Suprapubic skin (tissue), 4 donors: ENCODE measurements around the gene OLFM3. TPM values are rescaled to one million over a fixed set of nuclear protein-coding genes. Genes with fewer than 3 reads are reported as not detected.

Experiments used
- DNase-seq, 2 donors: peaks; one replicate each; pipeline ENCODE4 v3.0.0-alpha.2; 2019; ENCODE audit warnings: low spot score in 2 of 2
- H3K27ac ChIP-seq: fragments of 200-600 bp; sonication (generic); one replicate; pipeline ENCODE4 v1.5.1; 2019
- H3K27me3 ChIP-seq: fragments of 200-600 bp; sonication (generic); one replicate; pipeline ENCODE4 v1.5.1; 2019
- H3K36me3 ChIP-seq: fragments of 200-600 bp; sonication (generic); one replicate; pipeline ENCODE4 v1.5.1; 2019
- H3K4me1 ChIP-seq: fragments of 200-600 bp; sonication (generic); one replicate; pipeline ENCODE4 v1.5.1; 2019
- H3K4me3 ChIP-seq: fragments of 200-600 bp; sonication (generic); one replicate; pipeline ENCODE4 v1.5.1; 2019; ENCODE audit warnings: mild to moderate bottlenecking
- H3K9me3 ChIP-seq: fragments of 200-600 bp; sonication (generic); one replicate; pipeline ENCODE4 v1.5.1; 2019
- CTCF ChIP-seq, 2 donors: fragments of 200-600 bp in 1 of 2; fragments of 450-650 bp in 1 of 2; sonication (generic) in 1 of 2; IDR thresholded peaks; one replicate each; pipeline ENCODE4 v1.5.1; 2016 to 2019; ENCODE audit warnings: antibody characterized with exemption in 2 of 2, mild to moderate bottlenecking in 1 of 2, moderate library complexity in 1 of 2
- EP300 ChIP-seq: sonication (generic); formaldehyde crosslinking; IDR thresholded peaks from one replicate; pipeline ENCODE4 v1.6.1; 2017; ENCODE audit warnings: antibody characterized with exemption
- POLR2A ChIP-seq, 2 donors: fragments of 450-650 bp; IDR thresholded peaks; one replicate each; pipeline ENCODE4 v1.6.1; 2017; ENCODE audit warnings: antibody characterized with exemption in 2 of 2, mild to moderate bottlenecking in 2 of 2, moderate library complexity in 2 of 2
- POLR2AphosphoS5 ChIP-seq, 3 donors: sonication (generic); formaldehyde crosslinking; IDR thresholded peaks; one replicate each; pipeline ENCODE4 v1.6.1; 2017; ENCODE audit warnings: antibody characterized with exemption in 3 of 3
- WGBS: methylation state at CpG from one replicate; pipeline ENCODE4 v1.1.5; 2018; 5-methylcytosine and 5-hydroxymethylcytosine counted together
- total RNA-seq, 4 donors: library from RNA; depleted of rRNA; stranded (reverse); fragments of >200 nt; gene quantifications; one replicate each; pipeline ENCODE4 v1.1.0, GENCODE V29; 2016

The OLFM3 gene
- total RNA-seq, 4 donors from 2014 or later: not detected

DNA sequence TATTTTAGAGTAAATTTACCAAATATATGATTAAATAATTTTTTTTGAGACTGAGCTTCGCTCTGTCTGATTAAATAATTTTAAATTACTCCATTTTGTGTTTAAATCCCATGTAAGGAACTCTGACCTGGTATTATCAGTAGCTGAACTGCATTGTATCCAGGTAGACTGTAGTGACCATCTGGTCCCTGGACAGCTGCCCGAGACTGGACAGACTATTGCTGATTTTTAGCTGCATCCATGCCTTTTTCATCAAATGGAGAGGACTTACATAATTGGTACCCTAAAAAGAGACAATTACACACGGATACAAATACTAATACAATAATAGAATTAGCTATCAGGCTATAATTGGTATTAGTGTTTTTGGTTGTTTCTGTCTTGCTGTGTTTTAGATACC is 20.6 kb downstream of the OLFM3 start:
- no peak overlapping the region for H3K4me3 ChIP-seq
- no peaks in the 10 kb centered on the region for H3K27me3 ChIP-seq
- no peak for DNase-seq
- H3K36me3 ChIP-seq: no peaks in the 10 kb centered on the region
- 84% methylated on average over 3 of the region's 3 CpGs for WGBS
- H3K4me1 ChIP-seq: no peaks in the 10 kb centered on the region
- no peaks in the 10 kb centered on the region for H3K9me3 ChIP-seq
- TF ChIP-seq EP300: no peak
- no peak for TF ChIP-seq POLR2AphosphoS5 (IDR thresholded peaks at IDR 0.05)
- TF ChIP-seq POLR2A (IDR thresholded peaks at IDR 0.05): no peak
- TF ChIP-seq CTCF (IDR thresholded peaks at IDR 0.05): no peak
- H3K27ac ChIP-seq: no peak overlapping the region

GRCh38 chr1:101975371-101975770 is 21.4 kb downstream of the OLFM3 start:
- Histone ChIP-seq H3K4me3 (no peak overlapping the region), H3K36me3 (no peaks in the 10 kb centered on the region), H3K4me1 (no peaks in the 10 kb centered on the region), H3K9me3 (no peaks in the 10 kb centered on the region), H3K27ac (no peak overlapping the region), H3K27me3 (no peaks in the 10 kb centered on the region)
- TF ChIP-seq CTCF (IDR thresholded peaks at IDR 0.05) (no peak), POLR2AphosphoS5 (IDR thresholded peaks at IDR 0.05) (no peak)
- 73% methylated on average over 3 of the region's 3 CpGs for WGBS
- DNase-seq: no peak

DNA sequence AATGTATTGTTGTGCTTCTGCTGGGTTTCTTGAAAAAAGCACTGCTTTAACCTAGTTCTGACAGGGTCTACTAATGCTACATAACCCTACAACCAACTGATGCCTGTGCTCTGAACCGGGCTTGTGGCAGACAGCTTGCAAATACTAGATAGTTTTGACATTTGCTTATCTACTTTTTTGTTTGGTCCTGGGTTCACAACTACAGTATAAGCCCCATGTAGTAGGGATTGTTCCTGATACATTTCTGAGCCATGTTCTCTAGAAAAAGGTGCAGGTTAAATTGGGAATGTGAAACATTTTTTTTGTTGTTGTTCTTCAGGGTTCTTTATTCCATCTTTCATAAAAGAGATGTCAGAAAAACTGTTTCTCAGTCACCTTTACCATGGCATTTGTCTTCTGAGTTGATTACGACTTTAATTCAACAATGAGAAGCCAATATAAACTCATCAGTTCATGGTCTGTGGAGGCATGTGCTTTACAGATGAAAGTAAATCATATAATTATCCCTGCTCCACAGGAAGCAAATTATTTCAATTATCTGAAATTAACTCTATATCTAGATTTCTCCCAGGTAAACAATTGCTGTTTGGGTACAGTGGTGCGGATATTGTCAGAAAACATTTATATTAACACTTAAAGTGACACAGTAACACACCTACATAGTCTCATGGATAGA is 22.0 kb downstream of the OLFM3 start:
- no peak overlapping the region for H3K27ac ChIP-seq
- no peaks in the 10 kb centered on the region for H3K27me3 ChIP-seq
- no peak for DNase-seq
- H3K9me3 ChIP-seq: no peaks in the 10 kb centered on the region
- TF ChIP-seq EP300: no peak
- TF ChIP-seq CTCF (IDR thresholded peaks at IDR 0.05): no peak
- no peak for TF ChIP-seq POLR2A (IDR thresholded peaks at IDR 0.05)
- no peak for TF ChIP-seq POLR2AphosphoS5 (IDR thresholded peaks at IDR 0.05)
- no peaks in the 10 kb centered on the region for H3K36me3 ChIP-seq
- no peak overlapping the region for H3K4me3 ChIP-seq
- 75% methylated on average over 3 of the region's 3 CpGs for WGBS
- H3K4me1 ChIP-seq: no peaks in the 10 kb centered on the region

- TF ChIP-seq POLR2A (IDR thresholded peaks at IDR 0.05) (no peak), POLR2AphosphoS5 (IDR thresholded peaks at IDR 0.05) (no peak), CTCF (IDR thresholded peaks at IDR 0.05) (no peak), EP300 (no peak)
- no peak for DNase-seq
- H3K4me1 ChIP-seq: no peaks in the 10 kb centered on the region
- H3K27ac ChIP-seq: no peak overlapping the region
- WGBS: 72% methylated on average over 1 of the region's 1 CpG
- H3K36me3 ChIP-seq: no peaks in the 10 kb centered on the region
- no peak overlapping the region for H3K4me3 ChIP-seq
- no peaks in the 10 kb centered on the region for H3K9me3 ChIP-seq
- H3K27me3 ChIP-seq: no peaks in the 10 kb centered on the region
Measured at GRCh38 chr1:101971304-101971703, 25.4 kb downstream of the OLFM3 start.

DNA sequence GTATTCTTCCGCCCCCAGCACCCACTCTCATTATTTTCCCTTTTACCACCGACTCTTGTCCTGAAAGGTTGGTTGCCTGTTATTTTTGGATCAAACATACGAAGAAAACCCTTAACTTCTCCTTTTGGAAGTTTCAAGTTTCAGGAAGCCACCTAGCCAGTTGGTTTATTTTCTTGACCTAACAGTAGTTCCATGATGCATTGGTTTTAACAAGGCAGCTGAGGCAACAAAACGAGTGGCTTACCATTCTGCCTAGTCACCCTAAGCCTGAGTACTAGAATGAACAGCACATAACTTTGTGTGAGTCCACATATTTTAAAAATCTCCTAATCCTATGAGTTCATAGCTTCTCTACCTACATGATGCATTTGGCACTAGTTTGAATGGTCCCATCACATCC is 28.9 kb downstream of the OLFM3 start:
- no peaks in the 10 kb centered on the region for H3K36me3 ChIP-seq
- no peaks in the 10 kb centered on the region for H3K4me1 ChIP-seq
- H3K27me3 ChIP-seq: no peaks in the 10 kb centered on the region
- H3K4me3 ChIP-seq: no peak overlapping the region
- no peak overlapping the region for H3K27ac ChIP-seq
- H3K9me3 ChIP-seq: no peaks in the 10 kb centered on the region
- DNase-seq: no peak
- TF ChIP-seq POLR2AphosphoS5 (IDR thresholded peaks at IDR 0.05): no peak
- no peak for TF ChIP-seq EP300
- TF ChIP-seq POLR2A (IDR thresholded peaks at IDR 0.05): no peak
- TF ChIP-seq CTCF (IDR thresholded peaks at IDR 0.05): no peak
- WGBS: 68% methylated on average over 4 of the region's 4 CpGs
